ENCODE measurements around the gene HYAL3.

GRCh38 chr3:50268276-50268675 lies 30.9 kb downstream of the HYAL3 start:
- TF ChIP-seq ZNF274 (IDR thresholded peaks at IDR 0.05; ENCODE audit: low read depth, low read length) (no peak), YY1 (IDR thresholded peaks at IDR 0.05; ENCODE audit: insufficient read depth, insufficient read length) (no peak), SUZ12 (IDR thresholded peaks at IDR 0.05; ENCODE audit: extremely low read depth, insufficient read depth, insufficient read length) (no peak)
